Measurements from ENCODE around the gene TAF11L13. TPM values are rescaled to one million over a fixed set of nuclear protein-coding genes. Genes with fewer than 3 reads are reported as not detected.

Gene TAF11L13
- total RNA-seq, 1 donor from 2014 or later, result not detected

DNA sequence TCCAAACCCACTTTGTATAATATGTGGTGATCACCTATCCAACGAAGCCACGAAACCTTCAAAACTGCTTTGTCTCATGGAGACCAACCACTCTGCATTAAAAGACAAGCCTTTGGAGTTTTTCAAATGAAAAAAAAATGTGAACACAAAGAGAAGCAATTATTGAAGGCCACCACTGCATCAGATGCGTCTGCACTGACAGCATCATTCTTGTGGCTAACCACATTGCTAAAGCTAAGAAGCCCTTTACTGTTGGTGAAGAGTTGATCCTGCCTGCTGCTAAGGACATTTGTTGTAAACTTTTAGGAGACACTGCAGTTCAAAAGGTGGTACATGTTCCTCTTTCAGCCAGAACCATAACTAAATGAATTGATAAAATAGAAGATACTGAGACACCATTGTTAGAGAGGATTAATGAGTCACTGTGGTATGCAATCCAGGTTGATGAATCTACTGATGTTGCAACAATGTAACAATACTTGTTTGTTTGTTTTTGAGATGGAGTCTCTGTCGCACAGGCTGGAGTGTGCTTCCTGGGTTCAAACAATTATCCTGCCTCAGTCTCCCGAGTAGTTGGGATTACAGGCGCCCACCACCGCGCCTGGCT lies 47.8 kb downstream of the TAF11L13 start:
- no peaks in the 10 kb centered on the region for H3K4me1 ChIP-seq
- Mint-ChIP-seq H3K4me3 (no peak overlapping the region), H3K36me3 (no peaks in the 10 kb centered on the region), H3K27me3 (ENCODE audit: insufficient read depth, low read depth) (no peaks in the 10 kb centered on the region), H3K9me3 (no peaks in the 10 kb centered on the region), H3K4me1 (no peaks in the 10 kb centered on the region), H3K27ac (no peak overlapping the region)
- no peaks in the 10 kb centered on the region for H3K36me3 ChIP-seq
- no peak for TF ChIP-seq EZH2phosphoT487 (IDR thresholded peaks at IDR 0.05)
- no peak for TF ChIP-seq EZH2 (IDR thresholded peaks at IDR 0.05)
- no peak for TF ChIP-seq CTCF (IDR thresholded peaks at IDR 0.05)
- no peaks in the 10 kb centered on the region for H3K27me3 ChIP-seq
- no peaks in the 10 kb centered on the region for H3F3A ChIP-seq (ENCODE audit: low read depth)
- H3K4me3 ChIP-seq, result no peak overlapping the region
- H2AFZ ChIP-seq (replicated peaks), result no peak overlapping the region
- no peaks in the 10 kb centered on the region for H3K79me2 ChIP-seq (ENCODE audit: low read depth)
- H3K27ac ChIP-seq, result no peak overlapping the region
- H4K20me1 ChIP-seq (ENCODE audit: low read depth), result no peaks in the 10 kb centered on the region
- no peak overlapping the region for H3K9ac ChIP-seq
- H3K4me2 ChIP-seq, result no peak overlapping the region
- no peak for DNase-seq (ENCODE audit: low spot score)
- H3K9me3 ChIP-seq (ENCODE audit: low read depth), result no peaks in the 10 kb centered on the region

DNA sequence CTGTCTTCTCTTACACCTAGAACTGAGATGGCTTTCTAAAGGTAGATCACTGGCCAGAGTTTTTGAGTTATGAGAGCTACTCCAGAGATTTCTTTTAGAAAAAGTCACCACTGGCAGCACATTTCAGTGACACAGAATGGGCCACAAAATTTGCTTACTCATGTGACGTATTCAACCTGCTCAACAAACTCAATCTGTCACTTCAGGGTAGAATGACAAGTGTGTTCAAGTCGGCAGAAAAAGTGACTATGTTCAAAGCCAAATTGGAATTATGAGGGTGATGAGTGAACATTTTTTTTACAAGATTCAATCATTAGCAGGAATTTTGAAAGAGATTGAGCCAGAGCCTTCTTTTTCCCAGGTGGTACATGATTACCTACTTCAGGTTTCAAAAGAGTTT lies 48.8 kb downstream of the TAF11L13 start:
- H3K36me3 Mint-ChIP-seq, result no peaks in the 10 kb centered on the region
- no peaks in the 10 kb centered on the region for H3K27me3 Mint-ChIP-seq (ENCODE audit: insufficient read depth, low read depth)
- H3K4me1 Mint-ChIP-seq, result no peaks in the 10 kb centered on the region
- Histone ChIP-seq H3K9me3 (ENCODE audit: low read depth) (no peaks in the 10 kb centered on the region), H3K79me2 (ENCODE audit: low read depth) (no peaks in the 10 kb centered on the region), H3K4me1 (no peaks in the 10 kb centered on the region), H3K27ac (no peak overlapping the region), H3K36me3 (no peaks in the 10 kb centered on the region), H2AFZ (replicated peaks) (no peak overlapping the region), H3K9ac (no peak overlapping the region), H4K20me1 (ENCODE audit: low read depth) (no peaks in the 10 kb centered on the region), H3F3A (ENCODE audit: low read depth) (no peaks in the 10 kb centered on the region), H3K4me2 (no peak overlapping the region), H3K4me3 (no peak overlapping the region), H3K27me3 (no peaks in the 10 kb centered on the region)
- TF ChIP-seq EZH2 (IDR thresholded peaks at IDR 0.05), result no peak
- no peak for TF ChIP-seq CTCF (IDR thresholded peaks at IDR 0.05)
- no peak for TF ChIP-seq EZH2phosphoT487 (IDR thresholded peaks at IDR 0.05)
- no peaks in the 10 kb centered on the region for H3K9me3 Mint-ChIP-seq
- no peak for DNase-seq (ENCODE audit: low spot score)
- no peak overlapping the region for H3K27ac Mint-ChIP-seq
- H3K4me3 Mint-ChIP-seq, result no peak overlapping the region

Small RNA genes lying within 50 kb of the gene (small RNA-seq; reads per million reads assigned to genes)
- gene AC233724.1, result not detected
- not detected for gene AC233724.12
- not detected for gene AC233724.2
- gene AC233724.3, result not detected
- not detected for gene AC233724.4
- gene AC233724.6, result not detected
- not detected for gene AC233724.7

Other genes starting within 250 kb of the TAF11L13 start
- not detected in 2 replicates for gene TAF11L2, start 133.9 kb upstream of the TAF11L13 start, total RNA-seq (ENCODE audit: low replicate concordance)
- not detected in 2 replicates for gene TAF11L3, start 113.7 kb upstream of the TAF11L13 start, total RNA-seq (ENCODE audit: low replicate concordance)
- gene TAF11L4, start 110.3 kb upstream of the TAF11L13 start, total RNA-seq (ENCODE audit: low replicate concordance), result not detected in 2 replicates
- not detected in 2 replicates for gene TAF11L5, start 106.9 kb upstream of the TAF11L13 start, total RNA-seq (ENCODE audit: low replicate concordance)
- not detected in 2 replicates for gene TAF11L6, start 103.4 kb upstream of the TAF11L13 start, total RNA-seq (ENCODE audit: low replicate concordance)
- gene TAF11L7, start 46.3 kb upstream of the TAF11L13 start, total RNA-seq (ENCODE audit: low replicate concordance), result not detected in 2 replicates
- gene TAF11L8, start 41.1 kb upstream of the TAF11L13 start, total RNA-seq (ENCODE audit: low replicate concordance), result not detected in 2 replicates
- gene TAF11L9, start 37.7 kb upstream of the TAF11L13 start, total RNA-seq (ENCODE audit: low replicate concordance), result not detected in 2 replicates
- gene TAF11L10, start 34.3 kb upstream of the TAF11L13 start, total RNA-seq (ENCODE audit: low replicate concordance), result not detected in 2 replicates
- not detected in 2 replicates for gene TAF11L11, start 27.9 kb upstream of the TAF11L13 start, total RNA-seq (ENCODE audit: low replicate concordance)
- gene TAF11L12, start 21.7 kb upstream of the TAF11L13 start, total RNA-seq (ENCODE audit: low replicate concordance), result not detected in 2 replicates
- not detected in 2 replicates for gene TAF11L14, start 2.4 kb downstream of the TAF11L13 start, total RNA-seq (ENCODE audit: low replicate concordance)

All from neural progenitor cell (in vitro differentiated cells).